Mucosa of gallbladder (tissue), 1 donor: ENCODE results near the gene C1orf105. TPM values are rescaled to one million over a fixed set of nuclear protein-coding genes. Genes with fewer than 3 reads are reported as not detected.
"Not testable (repeated sequence)": the region's sequence is repeated elsewhere in the genome, so short reads cannot be mapped to it uniquely, and the experiment has no call there.

Experiments used
- DNase-seq: peaks from one replicate; pipeline ENCODE4 v3.0.0-alpha.2; 2020; ENCODE audit warnings: low spot score
- total RNA-seq: library from RNA; stranded (reverse); gene quantifications from one replicate; pipeline ENCODE4 v1.2.1, GENCODE V29; 2021
- donor health status: DM: no; HTN: no; CAD: no.

C1orf105 gene, protein sequence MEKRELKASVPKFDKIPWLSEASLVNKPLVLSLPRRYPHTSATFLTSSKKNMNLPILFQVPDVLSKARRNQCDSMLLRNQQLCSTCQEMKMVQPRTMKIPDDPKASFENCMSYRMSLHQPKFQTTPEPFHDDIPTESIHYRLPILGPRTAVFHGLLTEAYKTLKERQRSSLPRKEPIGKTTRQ
- not detected for total RNA-seq

DNA sequence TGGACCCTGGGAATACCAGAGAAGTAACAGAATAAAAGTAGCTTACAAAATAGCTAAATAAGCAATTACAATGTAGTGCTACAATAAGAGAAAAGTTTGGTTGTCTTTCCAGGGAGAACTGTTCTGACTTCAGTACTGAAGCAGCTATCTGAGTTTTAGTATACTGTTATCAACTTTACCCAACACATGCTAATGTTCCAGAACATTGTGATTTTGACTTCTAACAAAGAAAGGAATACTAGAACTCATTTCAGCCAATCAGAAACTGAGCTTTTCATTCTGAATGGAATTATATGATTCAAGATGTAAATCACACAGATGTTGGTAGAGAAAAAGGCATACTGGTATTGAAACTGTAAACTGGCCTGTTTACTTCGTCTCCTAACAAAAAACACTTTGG, at the start of gene C1orf105:
Gene C1orf105, plus strand, starts transcription at position 301 of the 400 bp plus-strand sequence. CDS start 201 bp downstream, outside the sequence.
- DNase-seq = no peak

DNA sequence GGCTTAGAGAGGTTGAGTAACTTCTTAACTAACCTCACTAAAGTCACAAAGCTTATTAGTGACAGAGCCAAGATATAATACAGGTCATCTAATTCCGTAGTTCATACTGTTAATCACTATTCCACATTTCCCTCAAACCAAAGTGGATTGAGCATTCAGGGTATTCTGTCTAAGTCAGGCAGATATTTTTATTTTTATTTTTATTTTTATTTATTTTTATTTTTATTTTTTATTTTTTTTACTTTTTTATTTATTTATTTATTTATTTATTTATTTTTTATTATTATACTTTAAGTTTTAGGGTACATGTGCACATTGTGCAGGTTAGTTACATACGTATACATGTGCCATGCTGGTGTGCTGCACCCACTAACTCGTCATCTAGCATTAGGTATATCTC, 48.8 kb upstream of the C1orf105 start:
- DNase-seq = not testable (repeated sequence)

GRCh38 chr1:172373864-172374263, 46.6 kb upstream of the C1orf105 start:
- DNase-seq = no peak

- no peak for DNase-seq
These were observed 45.3 kb upstream of the C1orf105 start for GRCh38 chr1:172375211-172375631.

DNA sequence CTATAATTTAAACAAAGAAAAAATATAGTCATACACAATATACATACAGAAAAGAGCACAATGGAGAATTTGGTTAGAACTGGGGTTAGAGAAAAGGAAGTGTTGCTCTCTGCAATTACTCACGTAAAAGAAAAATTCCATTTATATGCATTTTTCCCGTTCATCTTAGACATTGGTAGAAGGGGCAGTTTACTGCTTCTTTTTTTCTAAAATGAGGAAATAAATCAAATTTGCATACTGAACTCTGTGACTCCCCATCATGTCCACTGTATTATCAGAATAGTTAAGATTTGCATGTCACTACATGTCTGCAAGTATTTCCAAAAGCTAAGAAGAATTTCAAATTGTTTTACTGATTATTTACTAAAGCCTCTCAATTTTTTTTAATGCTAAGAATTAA, 44.1 kb upstream of the C1orf105 start:
- DNase-seq = no peak

DNA sequence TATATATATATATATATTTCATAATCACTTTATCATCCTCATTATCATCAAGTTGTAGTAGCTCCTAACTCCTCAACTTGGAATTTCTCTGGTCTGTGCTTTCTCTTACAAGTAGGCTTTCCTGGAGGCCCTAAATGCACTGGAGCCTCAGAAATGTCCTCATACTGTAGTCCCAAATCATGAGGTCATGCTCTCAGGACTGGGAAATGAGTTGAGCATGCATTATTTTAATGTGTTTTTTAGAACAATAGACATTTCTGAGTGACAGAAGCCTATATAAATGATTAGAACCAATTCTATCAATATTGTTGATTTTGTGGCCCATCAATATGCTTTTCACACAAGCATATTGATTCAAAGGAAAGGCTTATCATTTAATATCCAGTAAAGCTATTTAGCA, 42.9 kb upstream of the C1orf105 start:
- no peak for DNase-seq

DNA sequence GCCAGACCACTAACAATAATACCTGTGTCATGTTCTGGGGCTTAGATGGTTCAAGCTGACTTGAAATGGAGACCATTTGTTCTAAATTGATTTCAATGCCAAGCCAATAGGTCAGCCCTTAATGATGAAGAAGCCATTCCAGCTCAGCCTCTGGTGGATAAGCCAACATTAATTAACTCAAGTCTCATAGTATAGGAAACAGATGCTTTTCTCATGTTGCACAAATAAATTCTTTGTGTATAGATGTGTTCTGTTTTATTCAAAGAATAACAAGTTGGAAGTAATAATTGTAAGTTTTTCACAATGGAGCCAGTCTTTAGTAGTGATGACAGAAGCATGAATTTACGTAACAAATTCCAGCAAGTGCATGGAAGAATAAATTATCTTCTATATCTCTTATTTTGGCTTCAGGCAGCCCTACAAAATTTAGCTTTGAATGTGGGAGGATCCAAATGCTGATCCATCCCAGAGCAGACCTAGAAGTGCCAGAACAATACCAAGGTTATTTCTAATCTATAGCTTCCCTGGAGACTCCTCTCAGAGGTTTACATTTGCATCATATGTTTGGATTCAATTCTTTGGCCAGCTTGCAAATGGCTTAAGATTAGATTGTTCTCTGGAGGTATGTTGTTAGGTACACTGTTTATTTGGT, 42.2 kb upstream of the C1orf105 start:
- no peak for DNase-seq

GRCh38 chr1:172380441-172381244, 39.8 kb upstream of the C1orf105 start:
- no peak for DNase-seq

DNA sequence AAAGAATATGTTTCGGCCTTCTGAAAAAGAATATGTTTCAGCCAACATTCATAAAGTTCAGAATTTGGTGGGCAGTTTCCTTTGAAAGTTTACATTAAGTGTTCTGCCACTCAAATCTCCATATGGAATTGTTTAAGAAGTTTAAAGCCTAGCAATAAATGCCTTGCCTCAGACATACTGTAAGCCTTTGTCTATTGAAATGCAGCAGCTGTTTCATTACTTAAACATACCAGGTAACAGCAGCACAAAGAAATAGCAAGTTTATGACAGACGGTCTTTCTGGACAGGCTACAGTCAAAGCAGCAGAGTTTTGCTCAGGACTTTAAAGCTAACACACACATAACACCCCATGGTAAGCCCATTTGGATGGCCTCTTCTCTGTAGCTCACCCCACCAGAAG, 38.5 kb upstream of the C1orf105 start:
- DNase-seq = no peak

DNA sequence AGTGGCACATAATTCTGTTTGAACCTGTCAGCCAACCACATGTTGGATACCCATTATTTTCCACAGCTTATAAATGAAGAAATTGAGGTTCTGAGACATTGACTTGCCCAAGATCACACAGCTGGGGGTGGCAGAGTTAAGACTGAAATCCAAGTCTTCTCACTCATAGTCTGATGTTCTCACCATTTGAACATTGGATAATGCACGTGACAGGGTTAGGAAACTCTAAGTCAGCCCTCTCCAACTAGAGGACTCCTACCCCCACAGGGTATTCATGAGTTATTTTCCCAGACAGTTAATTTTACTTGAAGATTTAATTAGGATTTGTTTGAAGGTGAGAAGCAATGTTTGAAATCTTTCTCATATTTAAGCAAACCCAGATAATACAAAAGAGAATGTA, 38.1 kb upstream of the C1orf105 start:
- DNase-seq = no peak

- no peak for DNase-seq
These were observed 37.5 kb upstream of the C1orf105 start for GRCh38 chr1:172382990-172383389.

GRCh38 chr1:172383536-172383935, 36.9 kb upstream of the C1orf105 start:
- no peak for DNase-seq

GRCh38 chr1:172384656-172385055, 35.8 kb upstream of the C1orf105 start:
- DNase-seq = no peak

DNA sequence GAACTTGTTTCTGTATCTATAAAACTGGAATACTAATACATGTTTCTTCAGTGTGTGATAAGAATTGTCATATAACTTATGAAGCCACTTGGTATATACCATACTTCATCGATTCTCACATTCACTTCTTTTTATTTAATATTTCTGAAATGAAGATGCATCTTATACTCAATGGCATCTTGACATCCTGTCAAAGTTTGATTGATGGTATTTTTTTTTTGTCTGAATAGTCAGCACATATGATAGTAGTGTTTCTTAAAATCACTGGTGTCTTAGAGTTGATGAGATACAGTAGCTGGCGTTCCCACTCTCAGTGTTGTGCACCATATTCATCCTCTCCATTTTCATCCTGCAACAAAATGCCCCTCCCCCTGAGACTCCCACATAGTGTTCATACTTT, 34.4 kb upstream of the C1orf105 start:
- no peak for DNase-seq

DNA sequence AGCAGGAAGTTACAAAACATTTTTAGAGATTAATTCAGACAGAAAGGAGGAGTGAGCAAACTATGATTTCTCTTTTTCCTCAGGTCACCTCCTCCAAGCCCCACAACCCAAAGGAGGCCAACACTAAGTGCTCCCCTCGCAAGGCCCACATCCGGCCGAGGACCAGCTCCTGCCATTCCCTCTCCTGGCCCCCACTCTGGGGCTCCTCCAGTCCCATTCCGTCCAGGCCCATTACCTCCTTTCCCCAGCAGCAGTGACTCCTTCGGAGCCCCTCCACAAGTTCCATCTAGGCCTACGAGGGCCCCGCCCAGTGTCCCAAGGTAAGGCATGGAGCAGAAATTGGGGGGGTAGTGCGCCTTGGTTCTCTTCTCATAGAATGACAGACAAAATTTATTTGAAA, 32.0 kb upstream of the C1orf105 start:
- DNase-seq = no peak

DNA sequence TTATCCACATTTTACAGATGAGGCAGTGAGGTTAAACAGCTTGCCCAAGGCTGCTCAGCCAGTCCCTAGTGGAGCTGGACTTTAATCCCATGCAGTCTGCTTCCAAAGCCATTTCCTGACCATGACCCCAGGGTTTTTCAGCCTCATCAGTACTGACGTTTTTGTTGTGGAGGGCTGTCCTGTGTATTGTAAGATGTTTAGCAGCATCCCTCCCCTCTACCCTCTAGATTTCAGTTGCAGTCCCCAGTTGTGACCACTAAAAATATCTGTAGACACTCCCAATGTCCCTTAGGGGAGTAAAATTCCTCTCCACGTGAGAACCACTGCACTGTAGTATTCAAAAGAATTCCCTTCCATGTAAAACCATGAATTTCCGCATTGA, 30.2 kb upstream of the C1orf105 start:
- DNase-seq = no peak

GRCh38 chr1:172390683-172391551, 29.6 kb upstream of the C1orf105 start:
- peak; percentile 18 for DNase-seq

DNA sequence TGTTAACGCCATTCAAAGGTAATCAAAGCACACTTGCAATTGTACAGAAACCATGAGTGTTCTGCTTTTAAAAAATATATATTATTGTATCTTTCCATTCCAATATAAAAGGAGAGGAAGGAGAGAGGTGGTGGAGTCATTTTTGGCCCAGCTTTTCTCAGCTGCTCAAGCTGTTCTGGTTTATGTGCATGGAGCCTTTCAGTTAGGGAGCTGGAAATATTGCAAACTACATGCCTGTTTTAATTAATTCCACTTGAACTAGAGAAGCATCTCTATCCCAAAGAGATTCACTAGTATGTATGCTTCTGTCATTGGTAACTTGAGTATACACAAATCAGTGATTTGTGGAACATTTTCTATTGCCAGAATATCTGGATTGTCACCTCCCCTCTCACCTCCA, 28.5 kb upstream of the C1orf105 start:
- no peak for DNase-seq

- no peak for DNase-seq
These were observed 27.1 kb upstream of the C1orf105 start for GRCh38 chr1:172393354-172393753.

- DNase-seq = peak; percentile 16
These were observed 26.2 kb upstream of the C1orf105 start for GRCh38 chr1:172394141-172394751.

GRCh38 chr1:172394811-172395210, 25.7 kb upstream of the C1orf105 start:
- no peak for DNase-seq

- no peak for DNase-seq
These were observed 24.9 kb upstream of the C1orf105 start for GRCh38 chr1:172395576-172395975.
